ENCODE measurements around the gene FKTN.

- TF ChIP-seq POLR2AphosphoS5 (IDR thresholded peaks at IDR 0.05; ENCODE audit: low read depth, low read length), result no peak
- TF ChIP-seq REST (IDR thresholded peaks at IDR 0.05; ENCODE audit: insufficient read depth in 1 of 2, low read depth in 2 of 2, low read length in 2 of 2), result no peak
- no peak for TF ChIP-seq FOXP2 (optimal IDR thresholded peaks at IDR 0.05; ENCODE audit: borderline replicate concordance, extremely low read depth, extremely low read length, insufficient read depth)
- TF ChIP-seq TAF1 (IDR thresholded peaks at IDR 0.05; ENCODE audit: borderline replicate concordance, insufficient read depth, low read length), result no peak
- TF ChIP-seq SIN3A (IDR thresholded peaks at IDR 0.05; ENCODE audit: borderline replicate concordance, insufficient read depth, low read length), result no peak
These were observed 82.0 kb downstream of the FKTN start for GRCh38 chr9:105639936-105640335.

Data from PFSK-1 (cell line).